Lung microvascular endothelial cell (primary cell): ENCODE data around the gene PTMS. TPM values are rescaled to one million over a fixed set of nuclear protein-coding genes. Genes with fewer than 3 reads are reported as not detected.

Source experiments
- DNase-seq, 2 donors: peaks; one replicate each; pipeline versions ENCODE4 v3.0.0 to v3.0.0-alpha.2; 2010; ENCODE audit warnings: low read depth in 2 of 2
- total RNA-seq: library from RNA; depleted of rRNA; stranded (reverse); fragments of >200 nt; gene quantifications from 2 replicates; pipeline ENCODE4 v1.2.1, GENCODE V29; 2014

Gene PTMS
- total RNA-seq, 1 donor from 2014 or later, result 56.0 TPM

DNA sequence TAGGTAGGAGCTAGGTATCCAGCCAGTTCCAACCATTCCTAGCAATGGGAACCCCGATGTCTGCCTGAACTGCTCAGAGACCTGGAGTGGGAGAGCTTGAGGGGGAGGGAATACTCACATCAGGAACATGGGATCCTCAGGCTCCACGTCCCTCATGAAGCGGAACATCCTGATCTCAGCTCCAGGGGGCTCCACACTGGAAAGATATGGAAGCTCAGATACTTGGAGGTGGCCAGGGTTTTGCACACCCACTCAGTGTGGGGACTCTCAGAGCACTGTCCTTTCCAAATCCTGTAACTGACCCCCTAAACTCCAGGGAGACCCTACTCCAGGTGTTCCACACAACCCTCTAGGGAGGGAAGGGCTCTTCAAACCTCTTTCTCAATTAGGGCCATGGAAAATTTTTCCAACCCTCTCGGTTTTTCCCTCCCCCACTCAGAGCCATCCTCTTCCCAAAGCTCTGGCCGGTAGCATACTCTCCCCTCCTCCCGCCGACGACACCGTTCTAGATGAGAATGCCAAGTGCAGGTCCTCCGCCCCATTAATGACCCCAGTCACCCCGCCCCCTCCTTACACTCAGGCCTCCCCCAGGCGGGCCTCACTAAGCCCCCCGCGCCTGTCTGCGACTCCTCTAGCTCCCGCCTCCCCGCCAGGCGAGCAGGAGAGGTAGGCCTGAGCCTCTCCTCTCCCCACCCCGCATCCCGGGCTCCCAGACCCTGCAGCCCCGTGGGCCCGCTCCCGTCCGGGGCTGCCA lies 13.8 kb upstream of the PTMS start:
- peak; percentile 67 to 75 for DNase-seq

DNA sequence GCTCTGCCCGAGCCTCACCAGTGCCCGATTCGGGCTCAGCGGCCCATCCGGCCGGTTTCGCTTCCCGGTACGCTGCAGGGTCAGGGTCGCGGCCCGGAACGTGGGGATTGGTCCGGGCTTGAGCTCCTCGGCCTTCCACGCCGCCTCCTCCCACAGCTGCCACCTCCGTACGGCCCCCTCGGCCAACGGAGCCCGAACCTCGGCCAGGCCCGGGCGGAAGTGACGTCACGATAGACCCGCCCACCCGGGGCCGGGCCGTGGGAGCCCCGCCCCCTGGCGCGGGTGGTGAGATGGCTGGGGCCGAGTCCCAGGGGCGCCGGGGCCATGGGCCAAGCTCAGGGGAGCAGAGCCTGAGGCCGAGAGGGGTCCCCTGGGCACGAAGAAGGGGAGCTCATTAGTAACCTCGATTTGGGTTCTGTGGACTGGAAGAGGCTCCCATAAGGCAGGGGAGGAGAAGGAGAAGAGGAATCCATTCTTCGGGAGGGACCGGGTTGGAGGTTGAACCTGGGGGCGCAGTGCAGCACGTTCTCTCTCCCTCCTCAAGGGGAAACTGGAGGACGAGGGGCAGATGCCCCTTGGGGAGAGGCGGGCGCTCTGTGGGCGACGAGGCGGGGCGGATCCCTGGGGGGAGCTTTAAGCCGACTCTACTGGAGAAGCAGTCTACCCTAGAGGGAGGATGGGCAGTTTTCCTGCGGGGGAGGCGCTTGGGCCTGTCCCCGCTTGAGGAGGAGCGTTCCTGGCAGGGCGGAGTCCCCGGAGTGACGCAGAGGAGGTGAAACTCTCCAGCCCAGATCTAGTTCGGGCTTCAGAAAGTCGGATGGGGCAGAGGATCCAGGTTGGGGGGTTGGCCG lies 13.0 kb upstream of the PTMS start, which contains the start of gene MLF2:
TSS of gene MLF2 (minus strand) at position 221 of the 851 bp plus-strand sequence. CDS start 807 bp downstream, outside the sequence.
- DNase-seq, result peak; percentile 99 to 100

DNA sequence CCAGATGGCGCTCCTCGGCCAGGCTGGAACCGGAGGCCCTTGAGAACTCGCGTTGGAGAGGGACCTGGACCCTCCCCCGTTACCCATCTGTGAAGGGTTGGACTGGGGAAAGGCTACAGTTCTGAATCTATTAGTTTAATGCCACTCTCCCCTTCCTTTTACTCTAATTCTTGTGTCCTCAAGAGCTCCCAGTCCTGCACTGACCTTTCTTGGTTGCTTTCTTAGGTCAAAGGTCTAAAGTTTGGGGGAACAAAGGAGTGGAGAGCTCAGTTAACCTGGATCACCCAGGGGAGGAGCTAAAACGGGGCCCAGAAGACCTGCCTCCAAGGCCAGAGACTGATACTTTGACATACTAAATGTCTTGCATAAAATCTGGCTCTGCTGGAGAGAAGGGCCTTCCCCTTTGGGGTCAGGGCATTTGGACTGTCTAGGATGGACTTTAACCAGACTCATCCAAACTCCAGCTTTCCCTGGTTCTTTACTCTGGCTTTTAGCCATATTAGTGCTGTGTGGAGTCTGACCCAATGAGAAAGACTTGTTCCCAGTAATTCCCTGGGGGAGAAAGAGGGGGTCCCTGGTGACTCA lies 12.3 kb upstream of the PTMS start:
- DNase-seq, result no peak

DNA sequence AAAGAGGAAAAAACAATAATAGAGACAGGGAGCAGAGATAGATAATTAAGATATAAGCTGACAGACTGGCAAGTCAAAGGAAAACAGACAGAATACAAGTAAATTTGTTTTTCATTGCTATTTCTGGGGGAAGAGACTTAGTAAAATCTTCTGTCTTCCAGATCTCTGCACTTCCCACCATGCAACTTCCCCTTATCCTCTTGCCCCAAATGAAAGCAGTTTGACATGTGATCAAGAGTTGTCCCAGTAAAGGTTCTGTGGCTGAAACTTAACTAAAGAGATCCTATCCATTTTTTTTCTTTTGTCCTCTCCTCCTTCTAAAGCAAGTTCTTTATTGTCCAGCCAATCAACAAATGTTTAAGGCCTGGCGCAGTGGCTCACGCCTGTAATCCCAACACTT lies 11.8 kb upstream of the PTMS start:
- DNase-seq, result no peak

DNA sequence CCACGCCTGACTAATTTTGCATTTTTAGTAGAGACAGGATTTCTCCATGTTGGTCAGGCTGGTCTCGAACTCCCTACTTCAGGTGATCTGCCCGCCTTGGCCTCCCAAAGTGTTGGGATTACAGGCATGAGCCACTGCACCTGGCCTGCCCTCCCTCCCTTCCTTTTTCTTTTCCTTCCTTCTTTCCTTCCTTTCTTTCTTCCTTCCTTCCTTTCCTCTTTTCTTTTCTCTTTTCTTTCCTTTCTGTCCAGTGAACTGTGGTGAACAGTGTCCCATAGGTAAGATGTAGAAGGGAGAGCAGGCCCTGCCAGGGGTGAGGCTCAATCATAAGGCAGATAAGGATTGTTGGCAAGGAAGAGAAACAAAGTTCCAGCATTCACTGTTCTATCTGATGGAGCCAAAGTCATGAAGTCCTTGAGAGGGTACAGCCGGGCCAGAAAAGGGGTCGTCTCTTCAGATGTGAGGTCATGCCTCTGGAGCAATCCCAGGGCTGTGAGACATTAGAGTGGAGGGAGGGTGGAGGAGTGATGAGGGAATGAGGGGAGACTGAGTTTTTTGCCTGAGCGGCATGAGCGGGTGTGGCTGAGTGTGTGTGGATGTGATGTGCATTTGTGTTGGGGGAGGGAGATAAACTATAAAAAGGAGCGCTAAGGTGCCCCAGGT lies 9.0 kb upstream of the PTMS start:
- DNase-seq, result no peak

DNA sequence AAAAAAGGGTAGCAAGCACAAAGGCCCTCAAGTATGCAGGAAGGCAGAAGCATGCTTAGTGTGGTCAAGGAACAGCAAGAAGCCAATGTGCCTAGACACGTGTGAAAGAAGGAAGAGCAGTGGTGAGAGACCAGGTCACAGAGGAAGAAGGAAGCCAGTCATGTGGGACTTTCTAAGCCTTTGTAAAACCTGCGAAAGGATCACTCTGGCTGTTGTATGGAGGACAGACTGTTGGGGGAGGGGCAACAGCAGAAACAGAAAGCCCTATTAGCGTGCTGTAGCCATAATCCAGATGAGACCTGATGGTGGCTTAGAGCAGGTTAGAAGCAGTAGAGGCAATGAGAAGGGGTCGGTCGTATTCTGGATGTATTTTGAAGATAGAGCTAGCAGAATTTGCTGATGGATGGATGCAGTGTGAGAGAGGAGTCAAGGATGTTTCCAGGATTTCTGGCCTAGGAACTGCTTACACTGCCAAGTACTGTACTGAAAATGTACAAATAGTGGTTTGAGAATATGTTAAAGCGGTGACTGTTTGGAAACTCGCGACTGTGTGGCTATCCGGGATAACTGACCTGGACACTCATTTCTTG lies 7.6 kb upstream of the PTMS start:
- DNase-seq, result no peak

DNA sequence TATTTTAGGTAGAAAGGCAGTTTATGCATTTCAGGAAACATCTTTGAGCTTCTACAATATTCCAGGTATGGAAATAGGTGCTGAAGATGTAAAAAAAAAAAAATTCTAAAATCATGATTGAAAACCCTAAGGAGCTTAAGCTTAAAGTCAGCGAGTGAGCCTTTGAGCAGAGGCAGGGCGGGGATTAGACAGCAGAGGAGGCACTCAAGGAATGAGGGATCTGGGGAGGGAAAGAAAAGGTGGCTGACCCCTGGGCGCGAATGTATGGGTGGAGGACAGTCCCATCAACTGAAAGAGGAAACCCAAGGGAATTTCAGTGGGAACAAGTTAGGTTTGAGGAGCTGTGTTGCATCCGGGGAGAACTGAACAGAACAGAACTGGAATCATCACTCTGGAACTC lies 6.4 kb upstream of the PTMS start:
- DNase-seq, result no peak

DNA sequence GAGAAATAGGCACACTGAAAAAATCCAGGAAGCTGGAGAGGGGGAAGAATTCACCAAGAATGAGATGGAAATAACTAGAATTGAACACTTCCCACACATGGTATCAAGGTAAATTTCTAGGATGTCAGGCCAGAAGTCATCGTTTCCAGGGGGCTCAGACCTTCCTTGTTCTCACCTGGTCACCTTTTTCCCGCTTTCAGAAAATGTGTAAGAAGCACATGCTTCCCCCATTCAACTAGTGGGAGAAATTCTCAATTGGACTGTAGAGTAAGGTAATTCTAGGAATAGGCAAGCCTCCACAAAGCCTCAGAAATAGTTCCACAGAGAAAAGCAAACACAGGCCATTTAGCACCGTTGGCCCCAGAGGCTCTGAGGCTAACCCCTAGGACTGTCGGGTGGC lies 2.8 kb upstream of the PTMS start:
- DNase-seq, result no peak

DNA sequence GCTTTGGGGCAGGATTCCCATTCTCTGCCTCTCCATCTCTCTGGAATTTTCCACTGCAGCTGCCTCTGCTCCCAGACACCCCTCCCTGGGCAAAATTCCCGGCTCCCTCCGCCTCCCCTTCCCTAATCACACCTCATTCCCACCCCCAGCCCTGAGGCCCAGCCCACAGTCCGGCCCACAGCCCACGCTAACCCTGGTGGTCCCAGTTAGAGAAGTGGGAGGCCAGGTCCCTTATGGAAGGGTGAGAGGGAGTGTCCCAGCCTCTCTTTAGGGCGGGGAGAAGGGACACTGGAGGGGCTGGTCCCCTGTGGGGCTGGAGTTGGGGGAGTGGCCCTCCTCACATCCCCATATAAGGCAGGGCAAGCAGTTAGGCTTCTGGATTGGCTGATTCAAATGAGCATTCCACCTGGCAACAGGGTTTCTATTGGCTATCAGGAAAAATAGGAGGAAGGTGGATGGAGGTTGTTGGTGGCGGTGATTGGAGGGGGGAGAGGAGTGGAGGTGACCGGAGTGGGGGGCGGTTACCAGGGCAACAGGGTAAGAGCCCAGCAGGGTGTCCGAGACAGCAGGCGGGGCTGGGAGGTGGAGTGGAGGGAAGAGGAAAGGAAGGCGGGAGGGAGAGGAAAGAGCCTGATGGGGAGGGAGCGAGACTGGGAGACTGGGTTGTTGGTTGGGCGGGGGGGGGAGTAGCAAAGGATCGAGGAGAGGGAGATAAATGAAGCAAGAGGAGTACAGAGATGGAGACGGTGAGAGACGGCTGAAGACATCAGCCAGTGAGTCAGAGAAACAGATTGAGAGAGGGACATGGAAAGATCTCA lies 1.9 kb upstream of the PTMS start:
- DNase-seq, result peak; percentile 98 to 99

DNA sequence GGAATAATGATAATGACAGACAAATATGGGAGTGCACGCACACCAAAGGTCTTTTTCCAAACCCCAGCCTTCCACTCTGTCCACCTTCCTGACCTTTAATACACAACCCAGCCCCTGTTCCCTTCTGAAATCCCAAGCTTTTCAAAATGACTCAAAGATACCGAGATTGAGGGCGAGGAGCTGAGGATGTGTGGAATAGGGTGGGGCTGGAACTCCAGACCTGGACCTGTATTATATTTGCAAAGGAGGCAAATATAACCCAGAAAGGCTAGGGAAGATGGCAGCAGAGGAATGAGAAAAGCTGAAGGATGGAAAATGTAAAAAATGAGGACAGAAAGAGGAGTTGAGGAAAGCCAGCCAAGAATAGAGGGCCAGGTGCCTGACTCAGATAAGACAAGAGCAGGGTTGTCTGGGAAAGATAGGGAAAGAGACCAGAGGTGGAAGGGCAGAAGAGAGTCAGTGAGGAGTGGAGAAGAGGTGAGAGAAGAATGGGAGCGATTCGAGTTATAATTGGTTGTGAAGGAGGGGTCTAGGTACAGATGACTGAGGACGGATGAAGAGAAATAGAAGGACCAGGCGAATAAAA lies 1.0 kb upstream of the PTMS start:
- no peak for DNase-seq

DNA sequence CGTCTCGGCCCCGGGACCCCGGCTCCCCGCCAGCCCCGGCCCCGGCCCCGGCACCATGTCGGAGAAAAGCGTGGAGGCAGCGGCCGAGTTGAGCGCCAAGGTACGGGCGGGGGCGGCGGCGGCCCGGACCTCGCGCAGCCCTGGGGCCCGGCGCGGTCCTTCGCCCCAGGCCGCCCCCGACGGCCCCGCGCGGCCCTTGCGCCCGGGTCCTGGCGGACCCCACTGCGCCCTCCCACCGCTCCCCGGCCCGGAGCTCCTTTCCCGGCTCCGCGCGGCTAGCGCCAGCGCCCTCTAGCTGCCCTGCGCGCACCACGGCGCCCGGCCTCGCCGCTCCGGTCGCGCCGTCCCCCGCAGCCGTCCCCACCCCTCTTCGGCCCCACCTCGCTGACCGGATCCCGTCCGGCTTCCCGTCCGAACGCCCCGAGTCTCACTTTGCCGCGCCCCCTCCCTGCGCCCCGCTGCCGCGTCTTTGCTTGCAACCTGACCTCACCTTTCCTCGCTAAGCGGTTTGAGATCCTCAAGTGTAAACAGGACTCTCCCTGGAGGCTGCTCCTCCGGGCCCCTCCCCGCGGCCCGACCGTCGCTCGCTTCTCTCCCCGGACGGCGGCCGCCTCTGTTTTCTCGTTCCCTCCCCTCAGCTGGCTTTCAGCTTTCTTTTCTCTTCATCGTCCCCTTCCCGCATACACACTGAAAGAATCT lies 637 bp downstream of the PTMS start:
- peak; percentile 82 to 84 for DNase-seq

DNA sequence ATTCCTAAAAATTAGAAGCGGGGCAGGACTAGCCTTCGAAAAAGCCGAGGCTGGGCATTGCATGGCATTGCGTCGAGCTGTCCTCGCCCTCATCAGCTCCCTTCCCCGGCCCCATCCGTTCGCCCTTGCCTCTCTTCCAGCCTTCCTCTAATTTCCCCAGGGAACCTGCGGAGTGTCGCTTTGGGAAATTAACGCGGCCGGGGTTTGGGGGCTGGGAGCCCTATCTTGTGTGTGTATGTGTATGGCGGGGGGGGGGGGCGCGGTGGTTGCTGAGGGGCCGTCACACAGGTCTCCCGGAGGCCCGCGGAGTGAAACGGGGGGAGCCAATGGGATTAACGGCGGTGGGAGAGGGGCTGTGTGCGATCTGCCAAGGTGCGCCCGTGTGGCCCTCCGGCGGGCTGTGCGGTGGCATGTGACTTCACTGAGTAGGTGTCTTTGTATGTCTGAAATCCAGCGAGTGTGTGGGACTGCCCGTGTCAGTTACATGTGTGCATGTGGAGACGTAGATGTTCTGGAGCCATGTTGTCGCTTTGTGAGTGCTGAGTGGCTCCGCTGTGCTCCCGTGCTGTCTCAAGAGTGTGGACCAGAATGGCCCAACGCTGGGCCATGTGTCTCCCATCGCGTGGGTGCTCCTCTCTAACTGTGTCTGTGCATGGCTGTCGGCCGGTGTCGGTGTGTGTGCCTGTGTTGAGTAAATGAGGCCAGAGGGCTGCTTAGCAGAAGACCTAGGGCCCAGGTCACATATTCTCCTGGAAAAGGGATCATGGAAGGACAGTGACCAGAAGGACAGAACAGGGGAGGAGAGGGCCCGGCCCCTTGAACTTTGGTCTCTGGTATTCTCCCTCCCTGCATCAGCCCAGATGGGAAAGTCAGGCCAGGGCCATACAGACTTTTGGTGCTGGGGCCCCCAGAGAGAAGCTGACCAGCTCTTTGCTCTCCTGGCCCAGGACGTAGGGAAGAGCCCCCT lies 1.5 kb downstream of the PTMS start:
- DNase-seq, result peak; percentile 38 to 52

DNA sequence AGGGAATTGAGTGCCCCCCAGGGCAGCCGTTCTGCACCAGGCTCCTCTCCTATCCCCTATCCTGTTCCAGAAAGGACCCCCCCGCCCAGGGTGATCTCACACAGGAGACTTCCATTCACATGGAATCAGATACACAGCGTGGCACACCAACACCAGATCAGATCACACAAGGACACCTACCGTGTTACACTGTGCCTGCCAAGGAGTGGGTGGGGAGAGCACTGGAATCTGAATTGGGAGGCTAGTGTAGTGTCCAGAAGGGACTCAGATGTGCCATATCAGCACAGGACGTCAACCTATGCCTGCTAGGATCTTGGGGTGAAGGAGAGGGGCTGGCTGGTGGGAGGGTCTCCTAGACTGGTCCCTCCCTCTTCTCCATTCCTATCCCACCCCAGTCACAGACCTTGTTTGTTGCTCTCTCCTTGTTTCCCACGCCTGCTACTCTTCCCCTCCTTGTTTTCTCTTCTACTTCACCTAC lies 2.3 kb downstream of the PTMS start:
- DNase-seq, result peak in 1 of 2 donors; percentile 20

DNA sequence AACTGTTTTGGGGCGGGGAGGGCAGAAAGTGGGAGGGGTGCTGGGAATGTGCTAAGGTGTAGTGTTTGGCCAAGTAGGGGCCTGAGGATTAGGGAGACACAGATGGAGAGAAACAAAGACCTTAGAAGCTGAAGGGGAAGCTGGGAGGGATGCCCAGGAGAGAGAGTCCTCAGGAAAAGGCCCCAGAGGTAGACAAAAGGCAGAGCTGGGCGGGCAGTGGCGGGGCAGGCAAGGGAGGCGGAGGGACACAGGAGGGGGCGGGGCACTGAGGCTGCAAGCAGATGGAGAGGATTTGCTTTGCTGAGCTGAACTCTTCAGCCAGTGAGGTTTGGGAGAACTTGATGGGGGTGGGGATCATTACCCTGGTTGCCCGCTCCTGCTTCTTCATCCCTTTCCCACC lies 2.8 kb downstream of the PTMS start:
- DNase-seq, result peak; percentile 52 to 60

DNA sequence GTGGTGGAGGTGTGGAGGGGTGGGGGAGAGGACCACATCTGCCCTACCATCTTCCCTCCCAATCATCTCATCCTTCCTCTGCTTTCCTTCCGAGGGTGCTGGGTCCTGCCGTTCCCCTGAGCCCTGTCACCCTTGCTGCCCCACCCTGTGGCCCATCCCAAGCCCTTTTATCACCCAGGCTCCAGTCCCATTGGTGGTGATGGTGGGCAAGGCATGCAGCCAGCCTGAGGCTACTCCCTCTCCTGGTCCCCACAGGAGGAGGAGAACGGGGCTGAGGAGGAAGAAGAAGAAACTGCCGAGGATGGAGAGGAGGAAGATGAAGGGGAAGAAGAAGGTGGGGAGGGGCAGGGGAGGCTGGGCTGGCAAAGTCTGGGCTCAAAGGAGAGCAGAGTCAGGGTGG lies 3.5 kb downstream of the PTMS start:
- no peak for DNase-seq

DNA sequence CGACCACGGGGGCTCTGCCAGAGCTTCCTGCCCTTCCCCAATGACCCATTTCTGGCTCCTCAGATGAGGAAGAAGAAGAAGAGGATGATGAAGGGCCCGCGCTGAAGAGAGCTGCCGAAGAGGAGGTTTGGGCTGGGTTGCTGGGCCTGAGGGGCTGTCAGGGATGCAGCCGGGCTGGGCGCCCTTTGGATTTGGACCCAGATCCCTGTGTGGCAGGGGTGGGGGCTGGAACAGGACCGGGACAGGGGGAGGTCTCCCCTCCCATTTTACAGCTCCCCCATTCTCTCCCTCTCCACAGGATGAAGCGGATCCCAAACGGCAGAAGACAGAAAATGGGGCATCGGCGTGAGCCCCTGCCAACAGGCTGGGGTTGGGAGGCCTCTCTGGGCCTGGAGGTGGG lies 3.9 kb downstream of the PTMS start:
- DNase-seq, result no peak

DNA sequence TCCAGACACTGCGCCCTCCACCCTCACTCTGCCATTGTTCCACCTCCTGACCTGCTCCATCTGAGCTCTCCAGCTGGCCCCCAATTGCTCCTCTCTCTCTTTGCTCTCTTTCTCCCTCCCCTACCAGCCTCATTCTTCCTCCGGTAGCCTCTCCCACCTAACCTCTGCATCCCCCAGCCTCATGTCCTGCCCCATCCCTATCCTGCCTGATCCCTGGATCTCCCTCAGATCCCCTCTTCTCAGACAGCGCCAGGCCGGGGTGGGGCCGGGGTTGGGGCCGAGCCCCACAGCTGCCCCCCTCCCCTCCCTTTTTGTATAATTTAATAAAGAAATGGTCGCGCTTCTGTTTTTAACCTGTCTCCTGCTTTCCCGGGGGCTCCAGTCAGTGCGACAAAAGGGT lies 4.4 kb downstream of the PTMS start:
- no peak for DNase-seq

DNA sequence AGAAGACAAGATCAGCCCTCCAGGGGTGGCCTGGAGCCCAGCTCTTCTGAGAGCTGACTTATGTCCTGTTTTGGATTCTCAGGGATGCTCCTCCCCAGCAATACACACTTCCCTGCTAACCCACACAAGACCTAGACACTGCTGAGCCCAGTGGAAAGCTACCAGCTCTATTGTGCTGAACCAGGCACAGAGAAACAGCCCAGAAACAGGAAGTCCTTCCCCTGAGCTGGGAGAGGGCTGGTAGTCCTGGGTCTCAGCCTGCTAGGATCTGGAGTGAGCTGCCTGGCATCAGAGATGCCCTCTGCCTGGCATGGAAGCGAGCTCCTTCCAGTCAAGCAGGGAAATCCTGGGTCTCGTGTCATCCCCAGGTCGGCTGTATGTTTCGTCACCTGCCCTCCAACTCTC lies 4.9 kb downstream of the PTMS start:
- DNase-seq, result peak; percentile 69 to 78
